ENCODE data around the gene DUXB. TPM values are rescaled to one million over a fixed set of nuclear protein-coding genes. Genes with fewer than 3 reads are reported as not detected.

Gene DUXB
- total and polyA plus RNA-seq, 10 donors, result not detected

GRCh38 chr16:75667503-75667902, 33.8 kb downstream of the DUXB start:
- peaks cover 0 to 3% (median 0%) of the 10 kb centered on the region in 6 donors for H3K36me3 ChIP-seq
- no peaks in the 10 kb centered on the region for H3K9me3 ChIP-seq
- no peak for TF ChIP-seq POLR2AphosphoS5 (IDR thresholded peaks at IDR 0.05)
- no peak for TF ChIP-seq POLR2A (IDR thresholded peaks at IDR 0.05)
- no peak for TF ChIP-seq CTCF (IDR thresholded peaks at IDR 0.05 in 8 of 11, conservative IDR thresholded peaks at IDR 0.05 in 3 of 11)
- no peaks in the 10 kb centered on the region for H3K4me1 ChIP-seq
- no peak overlapping the region for H3K27ac ChIP-seq
- no peak overlapping the region for H3K4me3 ChIP-seq
- H3K27me3 ChIP-seq (replicated peaks in 1 of 7), result no peaks in the 10 kb centered on the region
- no peak for DNase-seq
- intact Hi-C loops (cut with DNase I; ENCODE audit: low total_unique reads), result no loop called here

GRCh38 chr16:75660726-75661302, 40.4 kb downstream of the DUXB start:
- TF ChIP-seq POLR2A (IDR thresholded peaks at IDR 0.05) (no peak), CTCF (IDR thresholded peaks at IDR 0.05 in 8 of 11, conservative IDR thresholded peaks at IDR 0.05 in 3 of 11) (no peak), POLR2AphosphoS5 (IDR thresholded peaks at IDR 0.05) (no peak)
- Histone ChIP-seq H3K27me3 (replicated peaks in 1 of 7) (no peaks in the 10 kb centered on the region), H3K36me3 (peaks cover 4 to 70% (median 42%) of the 10 kb centered on the region in 6 donors), H3K4me1 (peaks cover 0 to 13% (median 0%) of the 10 kb centered on the region in 6 donors), H3K4me3 (no peak overlapping the region), H3K27ac (peak overlapping the region in 1 of 8 donors; percentile 5), H3K9me3 (no peaks in the 10 kb centered on the region)
- intact Hi-C loops (cut with DNase I; ENCODE audit: low total_unique reads), result no loop called here
- no peak for DNase-seq
- 71 to 90% (median 85%) methylated on average over 4 of the region's 4 CpGs for WGBS, 5 donors

DNA sequence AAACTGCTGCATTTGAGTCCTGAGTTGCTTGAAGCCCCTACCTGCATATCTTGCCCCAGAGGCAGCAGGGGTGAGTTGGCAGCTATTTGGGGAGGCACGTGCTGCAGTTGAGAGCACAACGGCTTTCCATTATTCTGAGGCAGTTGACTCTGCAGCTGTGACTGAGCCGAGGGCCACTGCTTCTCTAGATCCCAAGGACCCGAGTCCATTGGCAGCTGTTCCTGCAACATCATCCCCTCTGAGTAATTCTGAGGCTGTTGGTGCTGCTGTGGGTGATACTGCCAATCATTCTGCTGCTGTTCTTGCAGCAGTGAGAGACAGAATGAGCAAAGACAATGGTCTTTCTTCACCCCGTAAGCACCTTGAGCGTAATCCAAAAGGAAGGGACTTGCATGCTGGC, 40.9 kb downstream of the DUXB start:
- no peak overlapping the region for H3K4me3 ChIP-seq
- no peak for DNase-seq
- 92 to 98% (median 95%) methylated on average over 3 to 6 of the region's 6 CpGs for WGBS, 5 donors
- no peak overlapping the region for H3K27ac ChIP-seq
- intact Hi-C loops (cut with DNase I; ENCODE audit: low total_unique reads), result no loop called here
- TF ChIP-seq POLR2AphosphoS5 (IDR thresholded peaks at IDR 0.05), result peak in 1 of 3 donors; percentile 7
- TF ChIP-seq POLR2A (IDR thresholded peaks at IDR 0.05), result no peak
- no peak for TF ChIP-seq CTCF (IDR thresholded peaks at IDR 0.05 in 8 of 11, conservative IDR thresholded peaks at IDR 0.05 in 3 of 11)
- peaks cover 5 to 74% (median 47%) of the 10 kb centered on the region in 6 donors for H3K36me3 ChIP-seq
- H3K9me3 ChIP-seq, result no peaks in the 10 kb centered on the region
- H3K4me1 ChIP-seq, result peaks cover 0 to 16% (median 0%) of the 10 kb centered on the region in 6 donors
- H3K27me3 ChIP-seq (replicated peaks in 1 of 7), result no peaks in the 10 kb centered on the region

- peaks cover 5 to 95% (median 59%) of the 10 kb centered on the region in 6 donors for H3K36me3 ChIP-seq
- no peak overlapping the region for H3K4me3 ChIP-seq
- H3K27me3 ChIP-seq (replicated peaks in 1 of 7), result no peaks in the 10 kb centered on the region
- H3K9me3 ChIP-seq, result no peaks in the 10 kb centered on the region
- DNase-seq, result no peak
- intact Hi-C loops (cut with DNase I; ENCODE audit: low total_unique reads), result loop anchor here (10.0 kb wide), 1 partner anchor 97 kb away; no protein-coding TSS in a partner anchor
- H3K27ac ChIP-seq, result no peak overlapping the region
- TF ChIP-seq POLR2A (IDR thresholded peaks at IDR 0.05), result no peak
- peak in 1 of 3 donors; percentile 18 for TF ChIP-seq POLR2AphosphoS5 (IDR thresholded peaks at IDR 0.05)
- peaks cover 4 to 37% (median 13%) of the 10 kb centered on the region in 6 donors for H3K4me1 ChIP-seq
- 92 to 98% (median 92%) methylated on average over 2 of the region's 2 CpGs for WGBS, 5 donors
Measured at GRCh38 chr16:75658175-75658574, 43.1 kb downstream of the DUXB start.

All from spleen (tissue), 11 donors.